GM12892 (cell line): ENCODE data around the gene PSMG4.

ENCODE experiments used
- DNase-seq: peaks from one replicate; pipeline ENCODE4 v3.0.0; 2011; ENCODE audit not compliant: insufficient read length
- FAIRE-seq: peaks from 2 replicates; lab custom pipeline; 2011; peaks lifted over from hg19 to GRCh38; lab: Jason Lieb, UNC
- POLR2A ChIP-seq: IDR thresholded peaks from 2 replicates; pipeline ENCODE4 v1.6.1; 2011; ENCODE audit warnings: low read depth, low read length, control low read depth
- POLR2AphosphoS5 ChIP-seq: IDR thresholded peaks from 2 replicates; pipeline ENCODE4 v1.6.1; 2011; ENCODE audit warnings: low read depth, low read length, control low read depth
- TAF1 ChIP-seq: IDR thresholded peaks from 2 replicates; pipeline ENCODE4 v1.6.1; 2011; ENCODE audit warnings: low read depth, mild to moderate bottlenecking, control low read depth, low read length, borderline replicate concordance

The PSMG4 gene

DNA sequence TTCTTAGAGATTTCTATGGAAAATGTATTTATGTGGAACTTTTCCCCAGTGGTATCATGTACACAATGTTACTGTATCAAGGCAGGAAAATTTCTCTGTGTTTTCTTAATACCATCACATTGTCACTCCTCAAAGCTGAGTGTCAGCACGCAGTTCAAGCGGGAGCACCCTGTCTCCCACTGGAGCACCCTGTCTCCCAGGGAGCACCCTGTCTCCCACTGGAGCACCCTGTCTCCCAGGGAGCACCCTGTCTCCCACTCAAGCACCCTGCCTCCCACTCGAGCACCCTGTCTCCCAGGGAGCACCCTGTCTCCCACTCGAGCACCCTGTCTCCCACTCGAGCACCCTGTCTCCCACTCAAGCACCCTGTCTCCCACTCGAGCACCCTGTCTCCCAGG lies 51.3 kb downstream of the PSMG4 start:
- DNase-seq, result no peak
- no peak for FAIRE-seq
- TF ChIP-seq POLR2A, result no peak
- TF ChIP-seq POLR2AphosphoS5, result no peak
- TF ChIP-seq TAF1, result no peak

DNA sequence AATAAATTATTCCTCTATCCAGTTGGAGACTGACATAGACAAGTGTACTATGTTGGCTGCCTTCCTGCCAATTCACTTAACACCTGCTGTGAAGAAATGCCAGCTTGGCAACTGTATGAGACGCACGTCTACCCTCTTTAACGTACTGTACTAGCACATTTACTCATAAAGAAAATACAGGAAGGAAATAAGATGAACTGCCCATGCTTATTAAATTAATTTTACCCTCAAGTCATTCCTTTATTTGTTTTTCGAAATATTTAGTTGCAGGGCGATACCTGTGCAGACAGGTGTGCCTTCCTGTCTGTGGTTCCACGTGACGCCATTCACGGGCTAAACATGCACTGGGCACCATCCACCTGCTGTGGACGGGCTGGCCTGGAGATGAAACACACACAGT lies 52.0 kb downstream of the PSMG4 start:
- FAIRE-seq (no peak), DNase-seq (no peak)

DNA sequence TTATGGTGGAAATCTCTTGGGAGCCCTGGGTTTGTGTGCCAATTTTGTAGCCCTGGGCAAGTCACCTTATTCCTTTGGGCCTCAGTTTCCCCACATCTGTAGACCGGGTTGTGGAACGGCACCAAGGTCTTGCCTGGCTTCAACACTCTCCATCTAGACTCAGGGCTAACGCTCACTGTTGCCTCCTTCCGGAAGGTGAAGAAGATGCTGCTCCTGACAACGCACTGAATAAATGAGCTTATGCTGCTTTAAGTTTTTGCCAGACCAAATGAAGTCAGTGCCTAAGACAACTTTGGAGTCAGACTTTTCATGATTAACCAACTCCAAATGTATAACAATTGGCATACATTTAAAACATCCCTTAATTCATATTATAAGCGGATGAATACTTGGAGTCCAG lies 53.1 kb downstream of the PSMG4 start:
- TF ChIP-seq POLR2AphosphoS5 (no peak), POLR2A (no peak), TAF1 (no peak)
- no peak for FAIRE-seq
- no peak for DNase-seq

More for the DNA sequence above, 52.0 kb downstream of the PSMG4 start:
- TF ChIP-seq POLR2A, result no peak
- no peak for TF ChIP-seq TAF1
- no peak for TF ChIP-seq POLR2AphosphoS5

DNA sequence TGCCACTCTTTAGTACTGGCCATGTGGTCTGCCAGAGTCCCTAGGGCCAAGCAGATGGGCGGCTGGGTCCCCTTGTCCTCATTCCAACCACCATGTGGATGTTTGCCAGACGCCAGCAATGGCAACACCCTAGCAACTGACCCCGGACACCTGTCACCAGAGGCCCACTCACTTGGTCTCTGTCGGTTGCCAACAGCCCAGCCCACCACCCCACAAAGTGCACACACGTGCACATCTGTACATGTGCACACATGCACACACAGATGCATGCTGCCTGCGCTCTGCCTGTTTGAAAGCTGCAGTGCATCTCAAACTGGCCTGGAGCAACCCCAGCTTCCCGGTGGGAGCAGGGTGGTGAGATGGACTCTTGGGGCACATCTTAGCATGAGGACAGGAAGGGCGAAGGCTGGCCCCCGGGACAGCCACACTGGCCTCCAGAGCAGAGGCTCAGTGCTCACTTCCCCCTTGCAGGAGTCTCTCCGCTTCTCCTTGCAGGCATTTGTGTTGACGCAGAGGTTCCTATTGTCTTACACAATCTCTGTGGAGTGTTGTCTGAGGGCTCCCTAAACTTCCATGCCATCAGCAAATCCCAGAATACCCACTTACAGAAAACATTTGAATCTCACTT lies 54.0 kb downstream of the PSMG4 start:
- no peak for DNase-seq
- TF ChIP-seq TAF1 (no peak), POLR2A (no peak), POLR2AphosphoS5 (no peak)
- no peak for FAIRE-seq

DNA sequence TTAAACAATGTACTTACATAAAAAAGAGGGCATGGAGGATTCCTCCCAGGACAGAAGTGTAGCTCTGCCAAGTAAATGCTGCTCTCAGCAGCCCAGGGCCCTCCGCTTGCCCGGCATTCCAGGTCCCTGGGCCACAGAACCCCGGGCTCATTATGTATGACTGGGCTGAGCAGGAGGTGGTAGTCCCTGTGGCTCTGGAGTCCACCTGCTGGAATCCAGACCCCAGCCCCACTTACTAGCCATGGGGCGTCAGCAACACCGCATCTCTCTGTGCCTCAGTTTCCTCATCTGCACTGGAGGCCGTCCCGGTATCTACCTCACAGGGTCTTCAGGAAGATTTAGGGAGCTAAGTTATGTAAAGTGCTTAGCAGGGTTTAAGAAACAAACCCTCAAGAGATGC lies 55.4 kb downstream of the PSMG4 start:
- no peak for DNase-seq
- TF ChIP-seq POLR2AphosphoS5, result no peak
- no peak for TF ChIP-seq POLR2A
- TF ChIP-seq TAF1, result no peak
- no peak for FAIRE-seq

DNA sequence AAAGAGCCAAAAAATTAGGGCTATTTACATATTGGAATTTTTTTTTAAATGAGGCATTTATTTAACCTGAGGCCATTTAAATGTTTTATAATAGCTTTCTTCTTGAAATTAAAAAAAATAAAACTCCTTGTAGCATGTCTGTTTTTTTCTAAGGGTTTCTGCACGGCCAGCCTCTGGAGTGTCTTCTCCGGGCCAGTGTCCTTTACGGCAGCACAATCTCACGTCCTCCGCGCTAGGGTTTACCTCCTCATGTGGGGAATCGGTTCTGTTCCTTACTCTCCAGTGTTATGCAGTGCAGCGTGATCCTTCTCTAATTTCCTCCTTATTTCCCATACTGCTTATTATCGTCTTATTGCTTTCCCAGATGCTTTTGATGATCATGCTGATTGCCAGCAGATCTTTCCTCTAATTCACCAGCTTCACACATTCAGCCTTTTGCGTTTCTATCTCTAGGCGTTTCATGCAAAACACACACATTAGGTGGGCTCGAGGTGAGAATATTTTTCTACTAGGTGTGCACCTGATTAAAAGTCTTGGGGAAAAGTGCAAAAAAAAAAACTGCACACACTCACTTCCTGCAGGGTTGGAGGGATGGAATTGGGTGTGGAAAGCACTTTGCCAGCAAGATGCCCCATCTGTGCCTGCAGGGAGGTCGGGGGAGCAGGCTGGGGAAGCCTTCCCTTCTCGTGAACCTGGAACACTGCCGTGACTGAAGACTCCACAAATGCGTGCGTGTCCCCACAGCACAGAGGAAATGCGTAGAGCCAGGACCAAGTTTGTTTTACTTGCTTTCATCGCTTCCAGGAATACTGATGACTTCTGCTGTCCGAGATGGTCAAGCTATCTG lies 56.1 kb downstream of the PSMG4 start:
- no peak for DNase-seq
- FAIRE-seq, result no peak
- no peak for TF ChIP-seq POLR2AphosphoS5
- TF ChIP-seq POLR2A, result no peak
- no peak for TF ChIP-seq TAF1

DNA sequence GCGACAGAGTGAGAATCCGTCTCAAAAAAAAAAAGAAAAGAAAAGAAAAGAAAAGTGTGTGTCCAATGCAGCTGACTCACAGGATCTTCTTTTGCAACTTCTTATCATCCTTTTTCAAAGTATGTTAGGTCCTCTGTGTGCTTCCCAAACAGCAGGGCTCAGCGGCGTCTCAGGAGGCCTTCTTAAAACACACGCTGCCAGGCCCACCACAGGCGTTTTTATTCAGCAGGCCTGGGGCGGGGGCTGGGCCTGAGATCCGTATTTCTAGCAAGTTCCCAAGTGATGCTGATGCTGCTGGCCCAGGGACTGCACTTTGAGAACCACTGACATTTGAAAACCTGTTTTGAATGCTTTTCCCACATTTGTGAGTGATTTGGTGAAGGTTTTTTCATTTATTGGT lies 57.1 kb downstream of the PSMG4 start:
- FAIRE-seq (no peak), DNase-seq (no peak)
- TF ChIP-seq POLR2AphosphoS5, result no peak
- TF ChIP-seq TAF1, result no peak
- no peak for TF ChIP-seq POLR2A

DNA sequence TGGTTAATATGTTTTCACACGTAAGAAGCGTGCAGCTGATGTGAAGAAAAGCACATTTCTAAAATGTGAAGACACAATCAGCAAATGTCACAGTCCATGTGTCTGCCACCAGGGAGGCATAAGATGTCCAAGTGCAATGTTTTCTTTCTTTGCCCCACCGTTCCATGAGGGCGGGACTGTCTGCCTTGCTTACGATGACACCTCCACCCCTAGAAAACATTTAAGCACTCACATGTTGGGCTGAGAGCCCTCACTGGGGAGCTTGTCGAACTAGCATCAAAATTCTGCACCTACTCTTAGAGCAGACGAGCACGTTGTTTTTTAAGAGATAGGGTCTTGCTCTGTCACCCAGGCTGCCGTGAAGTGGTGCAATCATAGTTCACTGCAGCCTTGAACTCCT lies 57.6 kb downstream of the PSMG4 start:
- DNase-seq (no peak), FAIRE-seq (no peak)
- TF ChIP-seq POLR2AphosphoS5, result no peak
- no peak for TF ChIP-seq POLR2A

DNA sequence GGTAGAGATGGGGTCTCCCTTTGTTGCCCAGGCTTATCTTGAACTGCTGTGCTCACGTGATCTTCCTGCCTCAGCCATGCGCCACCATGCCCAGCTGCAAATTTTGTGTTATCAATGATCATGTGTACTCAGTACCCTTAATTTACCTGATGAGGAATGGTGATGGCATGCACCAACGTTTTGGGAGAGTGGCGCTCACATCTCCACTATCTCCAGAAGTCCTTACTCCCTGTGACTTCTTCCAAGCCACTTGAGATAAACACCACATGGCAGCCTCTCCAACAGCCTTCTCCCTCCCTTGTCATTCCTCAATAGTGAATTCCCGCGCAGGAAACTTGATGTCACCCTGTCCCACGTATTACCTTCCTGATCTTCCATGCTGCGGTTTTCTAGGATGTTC lies 58.1 kb downstream of the PSMG4 start:
- TF ChIP-seq POLR2A (no peak), POLR2AphosphoS5 (no peak), TAF1 (no peak)
- DNase-seq (no peak), FAIRE-seq (no peak)
